Measurements from ENCODE around the gene ZBTB34.

GRCh38 chr9:126852086-126852688, 8.3 kb upstream of the ZBTB34 start:
- TF ChIP-seq POLR2A (IDR thresholded peaks at IDR 0.05) (no peak), CTCF (IDR thresholded peaks at IDR 0.05) (no peak)
